Fibroblast of lung (primary cell): ENCODE measurements around the gene CALN1. TPM values are rescaled to one million over a fixed set of nuclear protein-coding genes. Genes with fewer than 3 reads are reported as not detected.

ENCODE experiments used
- DNase-seq, 2 donors: peaks; one replicate each; pipeline versions ENCODE4 v3.0.0 to v3.0.0-alpha.2; 2010; ENCODE audit warnings: low read depth in 2 of 2
- H2AFZ ChIP-seq: 2 replicates; pipeline ENCODE4 v1.5.1; 2012; ENCODE audit warnings: low read length, control low read depth, inconsistent platforms
- H3K27ac ChIP-seq: 2 replicates; pipeline ENCODE4 v1.5.1; 2011; ENCODE audit warnings: low read length, control low read depth; ENCODE audit not compliant: insufficient read depth
- H3K27me3 ChIP-seq: 2 replicates; pipeline ENCODE4 v1.5.1; 2011; ENCODE audit warnings: mild to moderate bottlenecking, low read length; ENCODE audit not compliant: control insufficient read depth, insufficient read depth
- H3K36me3 ChIP-seq: 2 replicates; pipeline ENCODE4 v1.5.1; 2011; ENCODE audit warnings: low read length; ENCODE audit not compliant: control insufficient read depth, insufficient read depth
- H3K4me1 ChIP-seq: 2 replicates; pipeline ENCODE4 v1.5.1; 2011; ENCODE audit warnings: low read length; ENCODE audit not compliant: control insufficient read depth, insufficient read depth; ENCODE audit errors: extremely low read depth
- H3K4me2 ChIP-seq: 2 replicates; pipeline ENCODE4 v1.5.1; 2011; ENCODE audit warnings: low read length, control low read depth; ENCODE audit not compliant: insufficient read depth; ENCODE audit errors: extremely low read depth
- H3K4me3 ChIP-seq, 4 experiments: fragments of 200-600 bp in 1 of 4; sonication (generic) in 1 of 4; replicated peaks in 1 of 4; 2 replicates each; pipeline ENCODE4 v1.5.1; 2011 to 2016; ENCODE audit warnings: low read length in 4 of 4, low read depth in 3 of 4, mild to moderate bottlenecking in 3 of 4, control low read depth in 2 of 4, inconsistent platforms in 1 of 4, mixed read lengths in 1 of 4; ENCODE audit not compliant: insufficient read depth in 1 of 4; ENCODE audit errors: control extremely low read depth in 1 of 4
- H3K79me2 ChIP-seq: 2 replicates; pipeline ENCODE4 v1.5.1; 2012; ENCODE audit warnings: mild to moderate bottlenecking, low read length, inconsistent platforms; ENCODE audit not compliant: control insufficient read depth, insufficient read depth
- H3K9ac ChIP-seq: 2 replicates; pipeline ENCODE4 v1.5.1; 2011; ENCODE audit warnings: mild to moderate bottlenecking, low read length, control low read depth; ENCODE audit not compliant: insufficient read depth
- H3K9me3 ChIP-seq: 2 replicates; pipeline ENCODE4 v1.5.1; 2012; ENCODE audit warnings: low read depth, low read length; ENCODE audit not compliant: control insufficient read depth, insufficient read depth
- H4K20me1 ChIP-seq: 2 replicates; pipeline ENCODE4 v1.5.1; 2011; ENCODE audit warnings: low read length; ENCODE audit not compliant: control insufficient read depth, insufficient read depth; ENCODE audit errors: extremely low read depth
- EZH2 ChIP-seq: IDR thresholded peaks from 2 replicates; pipeline ENCODE4 v1.5.1; 2012; ENCODE audit warnings: low read length, control low read depth, mild to moderate bottlenecking; ENCODE audit errors: missing control alignments
- polyA plus RNA-seq, 2 donors: library from polyadenylated mRNA; depleted of rRNA in 1 of 2; stranded (reverse) in 1 of 2; unstranded in 1 of 2; fragments of >200 nt; gene quantifications; 2 replicates each; pipeline ENCODE4 v1.2.1, GENCODE V29; 2011 to 2012; ENCODE audit warnings: missing spikeins in 1 of 2
- total RNA-seq: library from RNA; depleted of rRNA; stranded (reverse); fragments of >200 nt; gene quantifications from 2 replicates; pipeline ENCODE4 v1.2.1, GENCODE V29; 2014
- TF ChIP-seq, protein P1 (sequence below), 2 donors: IDR thresholded peaks in 1 of 2; conservative IDR thresholded peaks in 1 of 2; 1 replicate in 1 of 2; 2 replicates in 1 of 2; pipeline ENCODE4 v1.5.1; 2011 to 2012; ENCODE audit warnings: low read length in 2 of 2, control low read depth in 1 of 2, inconsistent platforms in 1 of 2, low read depth in 1 of 2, mild to moderate bottlenecking in 1 of 2

Gene CALN1
- total and polyA plus RNA-seq, 2 donors (not counting 1 experiment from before 2014, with no cell fraction given) = not detected

DNA sequence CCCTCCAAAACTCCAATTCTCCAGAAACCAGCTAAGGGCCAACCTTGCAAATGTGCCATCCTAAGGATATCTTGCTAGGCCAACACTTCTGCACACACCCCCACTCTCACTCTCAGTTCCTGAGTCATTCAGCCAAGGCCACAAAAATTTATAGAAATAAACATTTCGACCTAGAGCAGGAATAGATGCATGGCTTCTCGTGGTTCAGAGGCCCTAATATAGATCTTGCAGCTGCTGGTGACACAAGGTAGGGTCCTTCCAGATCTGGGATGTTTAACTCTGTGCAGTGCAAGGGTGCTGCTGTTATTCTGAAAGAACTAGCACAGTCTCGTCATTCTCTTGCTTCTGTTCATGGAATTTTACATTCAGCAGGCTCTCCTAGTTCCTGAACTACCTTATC is 369.3 kb downstream of the CALN1 start:
- DNase-seq = no peak
- no peak overlapping the region for H3K4me2 ChIP-seq
- H3K9me3 ChIP-seq = no peaks in the 10 kb centered on the region
- H3K36me3 ChIP-seq = no peaks in the 10 kb centered on the region
- no peak overlapping the region for H3K4me3 ChIP-seq
- H3K4me1 ChIP-seq = no peaks in the 10 kb centered on the region
- no peaks in the 10 kb centered on the region for H3K27me3 ChIP-seq
- no peak overlapping the region for H3K9ac ChIP-seq
- H3K27ac ChIP-seq = no peak overlapping the region
- no peaks in the 10 kb centered on the region for H3K79me2 ChIP-seq
- TF ChIP-seq EZH2 = no peak
- TF ChIP-seq, protein P1, sequence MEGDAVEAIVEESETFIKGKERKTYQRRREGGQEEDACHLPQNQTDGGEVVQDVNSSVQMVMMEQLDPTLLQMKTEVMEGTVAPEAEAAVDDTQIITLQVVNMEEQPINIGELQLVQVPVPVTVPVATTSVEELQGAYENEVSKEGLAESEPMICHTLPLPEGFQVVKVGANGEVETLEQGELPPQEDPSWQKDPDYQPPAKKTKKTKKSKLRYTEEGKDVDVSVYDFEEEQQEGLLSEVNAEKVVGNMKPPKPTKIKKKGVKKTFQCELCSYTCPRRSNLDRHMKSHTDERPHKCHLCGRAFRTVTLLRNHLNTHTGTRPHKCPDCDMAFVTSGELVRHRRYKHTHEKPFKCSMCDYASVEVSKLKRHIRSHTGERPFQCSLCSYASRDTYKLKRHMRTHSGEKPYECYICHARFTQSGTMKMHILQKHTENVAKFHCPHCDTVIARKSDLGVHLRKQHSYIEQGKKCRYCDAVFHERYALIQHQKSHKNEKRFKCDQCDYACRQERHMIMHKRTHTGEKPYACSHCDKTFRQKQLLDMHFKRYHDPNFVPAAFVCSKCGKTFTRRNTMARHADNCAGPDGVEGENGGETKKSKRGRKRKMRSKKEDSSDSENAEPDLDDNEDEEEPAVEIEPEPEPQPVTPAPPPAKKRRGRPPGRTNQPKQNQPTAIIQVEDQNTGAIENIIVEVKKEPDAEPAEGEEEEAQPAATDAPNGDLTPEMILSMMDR (conservative IDR thresholded peaks at IDR 0.05 in 1 of 2, IDR thresholded peaks at IDR 0.05 in 1 of 2; ENCODE audit: low read depth in 1 of 2, low read length in 2 of 2) = no peak
- no peaks in the 10 kb centered on the region for H4K20me1 ChIP-seq
- H2AFZ ChIP-seq = no peak overlapping the region

DNA sequence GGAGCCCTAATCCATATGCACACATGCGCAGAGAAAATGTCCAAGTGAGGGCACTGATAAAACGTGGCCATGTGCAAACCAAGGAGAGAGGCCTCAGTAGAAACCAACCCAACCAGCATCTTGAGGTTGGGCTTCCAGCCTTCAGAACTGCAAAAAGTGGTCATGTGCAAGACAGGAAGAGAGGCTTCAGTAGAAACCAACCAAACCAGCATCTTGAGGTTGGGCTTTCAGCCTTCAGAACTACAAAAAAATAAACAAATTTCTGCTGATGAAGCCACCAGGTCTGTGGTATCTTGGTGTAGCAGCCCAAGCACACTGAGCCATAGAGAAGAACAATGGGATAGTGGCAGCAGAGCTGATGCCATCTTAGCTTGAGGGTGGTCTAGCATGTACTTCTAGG is 371.5 kb downstream of the CALN1 start:
- Histone ChIP-seq H3K4me2 (no peak overlapping the region), H4K20me1 (no peaks in the 10 kb centered on the region), H3K9me3 (no peaks in the 10 kb centered on the region), H3K36me3 (no peaks in the 10 kb centered on the region), H3K27me3 (no peaks in the 10 kb centered on the region), H3K4me3 (no peak overlapping the region), H3K9ac (no peak overlapping the region), H3K4me1 (no peaks in the 10 kb centered on the region), H3K79me2 (no peaks in the 10 kb centered on the region), H2AFZ (no peak overlapping the region), H3K27ac (no peak overlapping the region)
- TF ChIP-seq, protein P1 (conservative IDR thresholded peaks at IDR 0.05 in 1 of 2, IDR thresholded peaks at IDR 0.05 in 1 of 2; ENCODE audit: low read depth in 1 of 2, low read length in 2 of 2) = no peak
- TF ChIP-seq EZH2 = no peak
- no peak for DNase-seq

DNA sequence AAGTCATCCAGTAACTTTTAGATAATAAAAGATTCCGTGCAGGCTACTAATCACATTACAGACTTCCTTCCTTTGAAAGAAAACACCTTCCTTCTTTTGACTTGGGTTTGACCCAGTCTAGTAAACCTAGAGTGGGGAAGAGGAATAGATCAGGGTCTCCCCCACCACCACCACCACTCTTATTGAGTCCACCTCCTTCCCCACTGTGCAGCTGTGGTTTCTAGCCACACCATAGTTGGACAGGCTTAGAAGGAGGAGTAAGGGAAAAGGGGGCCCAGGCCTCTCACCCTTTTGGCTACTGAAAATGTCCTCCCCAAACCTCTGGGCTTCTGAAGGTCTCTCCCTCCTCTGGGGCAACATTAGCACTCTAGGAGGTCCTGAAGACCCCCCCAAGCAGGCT is 372.7 kb downstream of the CALN1 start:
- Histone ChIP-seq H3K4me3 (no peak overlapping the region), H3K9ac (no peak overlapping the region), H3K4me2 (no peak overlapping the region), H3K4me1 (no peaks in the 10 kb centered on the region), H3K27me3 (no peaks in the 10 kb centered on the region), H3K9me3 (no peaks in the 10 kb centered on the region), H4K20me1 (no peaks in the 10 kb centered on the region), H3K36me3 (no peaks in the 10 kb centered on the region), H3K79me2 (no peaks in the 10 kb centered on the region), H3K27ac (no peak overlapping the region), H2AFZ (no peak overlapping the region)
- DNase-seq = no peak
- TF ChIP-seq, protein P1 (conservative IDR thresholded peaks at IDR 0.05 in 1 of 2, IDR thresholded peaks at IDR 0.05 in 1 of 2; ENCODE audit: low read depth in 1 of 2, low read length in 2 of 2) = no peak
- TF ChIP-seq EZH2 = no peak
